ENCODE data around the gene MGRN1.

DNA sequence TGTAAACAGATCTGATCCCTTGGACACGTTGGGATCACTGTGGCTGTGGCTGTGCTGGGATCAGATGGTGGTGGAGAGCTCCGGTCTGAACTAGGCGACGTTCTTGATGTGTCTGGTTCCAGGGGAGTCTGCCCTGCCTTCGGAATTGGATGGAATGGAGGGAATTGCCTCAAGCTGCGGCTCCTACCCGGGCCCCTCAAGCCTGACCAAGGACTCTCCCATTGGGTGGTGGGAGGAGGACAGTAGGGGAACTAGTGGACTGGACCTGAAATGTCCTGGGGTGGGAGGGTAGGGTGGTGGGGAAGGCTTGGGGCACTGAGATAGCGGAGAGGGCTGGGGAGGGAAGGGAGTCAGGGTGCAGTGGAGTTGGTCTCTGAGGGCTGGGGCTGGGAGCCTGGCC lies 6.7 kb upstream of the MGRN1 start:
- no peak for TF ChIP-seq POLR2A (IDR thresholded peaks at IDR 0.05)
- TF ChIP-seq, protein P1, sequence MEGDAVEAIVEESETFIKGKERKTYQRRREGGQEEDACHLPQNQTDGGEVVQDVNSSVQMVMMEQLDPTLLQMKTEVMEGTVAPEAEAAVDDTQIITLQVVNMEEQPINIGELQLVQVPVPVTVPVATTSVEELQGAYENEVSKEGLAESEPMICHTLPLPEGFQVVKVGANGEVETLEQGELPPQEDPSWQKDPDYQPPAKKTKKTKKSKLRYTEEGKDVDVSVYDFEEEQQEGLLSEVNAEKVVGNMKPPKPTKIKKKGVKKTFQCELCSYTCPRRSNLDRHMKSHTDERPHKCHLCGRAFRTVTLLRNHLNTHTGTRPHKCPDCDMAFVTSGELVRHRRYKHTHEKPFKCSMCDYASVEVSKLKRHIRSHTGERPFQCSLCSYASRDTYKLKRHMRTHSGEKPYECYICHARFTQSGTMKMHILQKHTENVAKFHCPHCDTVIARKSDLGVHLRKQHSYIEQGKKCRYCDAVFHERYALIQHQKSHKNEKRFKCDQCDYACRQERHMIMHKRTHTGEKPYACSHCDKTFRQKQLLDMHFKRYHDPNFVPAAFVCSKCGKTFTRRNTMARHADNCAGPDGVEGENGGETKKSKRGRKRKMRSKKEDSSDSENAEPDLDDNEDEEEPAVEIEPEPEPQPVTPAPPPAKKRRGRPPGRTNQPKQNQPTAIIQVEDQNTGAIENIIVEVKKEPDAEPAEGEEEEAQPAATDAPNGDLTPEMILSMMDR (IDR thresholded peaks at IDR 0.05), result no peak
